ENCODE data around the gene APBB1IP.
"Not testable (repeated sequence)": the region's sequence is repeated elsewhere in the genome, so short reads cannot be mapped to it uniquely, and the experiment has no call there.

APBB1IP gene

DNA sequence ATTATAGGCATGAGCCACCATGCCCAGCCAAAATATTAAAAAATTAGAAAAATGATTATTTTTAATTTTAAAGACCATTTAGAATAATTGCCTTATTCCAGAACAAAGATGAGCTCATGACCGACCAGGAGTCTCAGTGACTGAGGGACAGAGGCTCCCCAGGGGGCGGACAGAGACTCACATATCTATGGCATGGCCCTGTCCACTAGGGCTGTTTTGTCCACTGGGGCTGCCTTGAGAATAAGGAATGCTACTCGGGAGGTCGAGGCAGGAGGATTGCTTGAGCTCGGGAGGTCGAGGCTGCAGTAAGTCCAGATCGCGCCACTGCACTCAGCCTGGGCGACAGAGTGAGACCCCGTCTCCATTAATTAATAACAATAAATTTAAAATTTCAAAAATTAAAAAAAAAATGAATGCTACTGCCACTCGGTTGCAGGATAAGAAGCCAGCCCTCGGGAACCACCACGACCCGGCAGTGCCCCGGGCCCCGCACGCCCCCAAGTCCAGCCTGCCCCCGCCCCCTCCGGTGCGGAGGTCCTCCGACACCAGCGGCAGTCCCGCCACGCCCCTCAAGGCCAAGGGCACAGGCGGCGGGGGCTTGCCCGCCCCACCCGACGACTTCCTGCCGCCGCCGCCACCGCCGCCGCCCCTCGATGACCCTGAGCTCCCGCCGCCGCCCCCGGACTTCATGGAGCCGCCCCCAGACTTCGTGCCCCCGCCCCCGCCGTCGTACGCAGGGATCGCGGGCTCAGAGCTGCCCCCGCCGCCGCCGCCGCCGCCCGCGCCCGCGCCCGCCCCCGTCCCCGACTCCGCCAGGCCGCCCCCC lies 128.6 kb downstream of the APBB1IP start:
- DNase-seq = no peak

DNA sequence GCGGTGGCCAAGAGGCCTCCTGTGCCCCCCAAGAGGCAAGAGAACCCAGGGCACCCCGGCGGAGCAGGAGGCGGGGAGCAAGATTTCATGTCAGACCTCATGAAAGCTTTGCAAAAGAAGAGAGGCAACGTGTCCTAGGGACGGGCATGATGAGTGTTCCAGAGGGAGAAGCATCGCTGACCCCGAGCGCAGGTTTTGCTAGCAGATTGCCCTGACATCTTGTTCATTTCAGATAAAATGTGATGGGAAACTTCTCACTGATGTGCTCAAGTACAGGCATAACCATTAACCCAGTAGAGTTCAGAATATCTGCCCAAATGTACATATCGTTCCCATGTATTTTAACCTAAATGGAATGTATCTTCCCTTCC lies 129.2 kb downstream of the APBB1IP start:
- DNase-seq = no peak

DNA sequence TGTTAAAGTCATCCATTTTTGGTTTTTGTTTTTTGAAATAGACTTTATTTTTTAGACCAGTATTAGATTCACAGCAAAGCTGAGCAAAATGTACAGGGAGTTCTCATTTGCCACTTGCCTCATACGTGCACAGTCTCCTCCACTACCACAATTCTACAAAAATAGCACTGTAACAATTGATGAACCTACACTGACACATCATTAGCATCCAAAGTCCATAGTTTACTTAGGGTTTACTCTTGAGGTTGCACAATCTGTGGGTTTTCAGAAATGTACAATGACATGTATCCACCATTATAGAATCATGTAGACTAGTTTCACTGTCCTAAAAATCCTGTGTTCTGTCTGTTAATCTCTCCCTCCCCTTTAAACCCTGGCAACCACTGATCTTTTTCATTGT lies 133.5 kb downstream of the APBB1IP start:
- DNase-seq = no peak

DNA sequence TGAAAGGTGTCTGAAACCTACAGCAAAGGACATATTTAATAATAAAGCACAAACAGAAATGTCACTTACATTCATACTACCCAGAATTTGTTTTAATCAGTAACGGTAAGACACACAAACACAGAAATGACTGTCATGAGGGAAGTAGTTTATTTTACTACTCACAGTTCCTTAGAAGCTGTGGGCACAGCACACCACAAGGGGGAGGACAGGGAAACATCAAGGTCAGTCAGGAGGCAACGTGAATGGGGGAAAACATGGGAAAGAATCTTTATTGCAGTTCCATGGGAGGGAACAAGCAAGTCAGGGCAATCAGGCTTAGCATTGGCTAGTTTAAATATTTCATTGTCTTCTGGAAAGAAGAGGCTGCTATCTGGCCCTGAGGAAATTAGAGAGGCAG lies 135.5 kb downstream of the APBB1IP start:
- no peak for DNase-seq

DNA sequence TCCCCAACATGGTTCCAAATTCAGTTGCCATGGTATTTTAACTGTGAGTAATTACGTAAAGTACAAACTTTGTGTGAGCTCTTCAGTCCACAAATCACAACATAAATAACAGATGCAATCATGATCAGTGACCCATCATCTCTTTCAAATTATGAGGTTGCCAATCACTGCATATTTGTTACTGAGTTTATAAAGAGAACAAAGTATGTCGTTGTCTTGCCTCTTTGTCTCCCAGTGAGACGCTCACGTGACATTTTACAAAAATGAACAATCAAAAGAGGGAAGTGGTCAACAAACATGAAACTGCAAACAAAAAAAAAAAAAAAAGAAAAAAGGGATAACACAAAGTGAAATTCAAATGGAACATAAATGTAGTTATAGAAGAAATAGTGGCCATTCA lies 136.6 kb downstream of the APBB1IP start:
- DNase-seq = no peak

DNA sequence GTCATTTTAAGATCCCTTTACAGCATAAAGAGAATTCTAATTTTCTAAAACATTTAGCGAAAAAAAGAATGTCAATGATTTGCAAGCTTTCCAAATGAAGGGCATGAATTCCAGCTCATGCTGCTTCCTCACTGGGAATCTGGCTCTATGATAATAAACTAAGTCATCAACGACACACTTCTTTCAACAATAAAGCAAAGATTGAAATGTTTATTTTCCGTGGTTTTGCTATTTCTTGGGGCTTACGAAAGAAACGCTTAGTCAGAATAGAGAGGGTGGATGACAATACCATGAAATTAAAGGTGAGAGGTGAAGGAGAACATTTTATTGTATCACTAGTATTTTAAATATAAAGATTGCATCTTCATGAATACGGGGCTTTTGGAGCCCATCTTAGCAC lies 140.2 kb downstream of the APBB1IP start:
- DNase-seq = not testable (repeated sequence)

DNA sequence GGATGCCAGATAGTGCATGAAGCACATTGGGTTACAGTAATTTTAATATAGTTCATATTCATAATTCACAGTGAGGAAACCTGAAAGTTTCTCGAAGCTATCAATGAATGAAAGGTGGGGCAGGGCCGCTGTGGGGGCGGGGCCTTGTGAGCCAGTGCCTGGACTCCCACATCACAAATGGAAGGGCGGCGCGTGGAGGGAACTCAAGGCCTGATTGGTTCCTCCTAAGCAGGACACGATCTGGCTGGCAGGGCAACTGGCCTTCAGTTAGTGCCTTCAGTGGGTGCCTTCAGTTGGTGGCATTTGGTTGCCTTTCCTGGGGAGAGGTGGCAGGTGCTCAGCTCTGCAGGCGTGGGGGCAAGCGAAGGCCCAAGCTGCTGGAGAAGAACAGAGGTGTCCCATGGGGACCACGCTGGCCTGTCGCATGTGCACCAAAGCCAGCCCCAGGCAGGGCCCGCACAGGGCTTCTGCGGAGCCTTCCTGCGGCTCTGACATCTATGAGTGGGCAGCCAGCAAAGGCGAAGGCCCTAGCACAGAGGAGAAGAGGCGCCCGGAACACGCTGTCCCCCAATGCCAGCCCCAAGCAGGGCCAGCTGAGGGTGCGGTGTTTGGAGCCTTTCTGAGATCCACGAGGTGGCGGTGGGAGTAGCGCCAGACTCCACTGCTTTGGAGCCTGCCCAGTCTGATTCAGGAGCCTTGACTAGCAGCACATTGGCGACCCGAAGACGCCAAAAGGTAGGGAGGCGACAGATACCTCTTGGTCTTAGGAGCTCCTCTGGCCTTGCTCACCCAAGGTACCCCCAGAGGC lies 141.3 kb downstream of the APBB1IP start:
- DNase-seq = no peak

DNA sequence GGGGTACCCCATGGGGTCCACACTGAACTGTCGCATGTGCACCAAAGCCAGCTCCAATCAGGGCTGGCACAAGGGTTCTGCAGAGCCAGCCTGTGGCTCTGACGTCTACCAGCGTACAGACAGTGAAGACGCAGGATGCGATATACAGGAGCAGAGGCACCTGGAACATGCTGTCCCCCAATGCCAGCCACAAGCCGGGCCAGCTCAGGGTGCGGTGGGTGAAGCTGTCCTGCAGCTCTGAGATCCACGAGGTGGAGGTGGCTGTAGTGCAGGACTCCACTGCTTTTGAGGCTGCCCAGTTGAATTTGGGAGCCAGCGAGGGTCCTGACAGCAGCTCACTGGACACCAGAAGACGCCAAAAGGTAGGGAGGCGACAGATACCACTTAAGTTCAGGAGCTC lies 148.1 kb downstream of the APBB1IP start:
- DNase-seq = no peak

DNA sequence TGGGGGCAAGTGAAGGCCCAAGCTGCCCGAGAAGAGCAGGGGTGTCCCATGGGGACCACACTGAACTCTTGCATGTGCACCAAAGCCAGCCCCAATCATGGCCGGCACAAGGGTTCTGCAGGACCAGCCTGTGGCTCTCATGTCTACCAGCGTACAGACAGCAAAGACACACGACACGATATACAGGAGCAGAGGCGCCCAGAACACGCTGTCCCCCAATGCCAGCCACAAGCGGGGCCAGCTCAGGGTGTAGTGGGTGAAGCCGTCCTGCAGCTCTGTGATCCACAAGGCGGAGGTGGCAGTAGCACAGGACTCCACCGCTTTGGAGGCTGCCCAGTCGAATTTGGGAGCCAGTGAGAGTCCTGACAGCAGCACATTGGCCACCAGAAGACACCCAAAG lies 150.5 kb downstream of the APBB1IP start:
- DNase-seq = no peak

DNA sequence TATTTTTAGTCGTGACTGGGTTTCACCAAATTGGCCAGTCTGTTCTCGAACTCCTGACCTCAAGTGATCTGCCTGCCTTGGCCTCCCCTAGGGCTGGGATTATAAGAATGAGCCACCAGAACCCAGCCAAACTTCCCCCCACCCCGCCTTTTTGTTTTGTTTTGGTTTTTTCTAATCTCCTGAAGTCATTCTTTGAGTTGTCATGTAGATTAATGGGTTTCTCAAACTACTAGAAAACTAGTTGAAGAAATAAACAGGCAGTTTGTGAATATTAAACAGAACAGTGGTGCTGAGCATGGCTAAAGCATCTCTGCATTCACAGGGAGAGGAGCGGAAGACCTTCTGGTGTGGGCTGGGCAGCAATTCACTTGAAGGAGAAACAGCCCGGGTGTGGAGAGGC lies 151.7 kb downstream of the APBB1IP start:
- not testable (repeated sequence) for DNase-seq

DNA sequence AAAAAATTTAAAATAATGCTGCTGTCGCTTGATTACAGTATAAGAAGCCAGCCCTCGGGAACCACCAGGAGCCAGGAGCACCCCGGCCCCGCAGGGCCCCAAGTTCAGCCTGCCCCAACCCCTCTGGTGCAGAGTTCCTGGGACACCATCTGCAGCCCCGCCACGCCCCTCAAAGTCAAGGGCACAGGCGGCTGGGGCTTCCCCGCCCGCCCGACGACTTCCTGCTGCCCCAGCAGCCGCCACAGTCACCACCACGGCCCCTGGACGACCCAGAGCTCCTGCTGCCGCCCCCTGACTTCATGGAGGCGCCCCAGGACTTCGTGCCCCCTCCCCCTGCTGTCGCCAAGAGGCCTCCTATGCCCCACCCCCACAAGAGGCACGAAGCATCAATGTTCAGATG lies 155.8 kb downstream of the APBB1IP start:
- DNase-seq = no peak

DNA sequence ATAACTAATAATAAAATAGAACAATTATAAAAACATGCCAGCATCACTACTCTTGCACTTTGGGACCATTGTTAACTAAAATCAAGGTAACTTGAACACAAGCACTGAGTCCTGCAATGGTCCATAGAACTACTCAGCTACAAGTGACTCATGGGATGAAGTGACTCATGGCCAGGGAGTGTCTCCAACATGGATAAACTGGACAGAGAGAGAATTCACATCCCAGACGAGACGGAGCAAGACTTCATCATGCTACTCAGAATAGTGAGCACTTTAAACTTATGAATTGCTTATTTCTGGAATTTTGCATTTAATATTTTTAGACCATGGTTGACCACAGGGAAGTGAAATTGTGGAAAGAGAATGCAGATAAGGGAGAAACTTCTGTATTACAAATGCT lies 165.1 kb downstream of the APBB1IP start:
- not testable (repeated sequence) for DNase-seq

DNA sequence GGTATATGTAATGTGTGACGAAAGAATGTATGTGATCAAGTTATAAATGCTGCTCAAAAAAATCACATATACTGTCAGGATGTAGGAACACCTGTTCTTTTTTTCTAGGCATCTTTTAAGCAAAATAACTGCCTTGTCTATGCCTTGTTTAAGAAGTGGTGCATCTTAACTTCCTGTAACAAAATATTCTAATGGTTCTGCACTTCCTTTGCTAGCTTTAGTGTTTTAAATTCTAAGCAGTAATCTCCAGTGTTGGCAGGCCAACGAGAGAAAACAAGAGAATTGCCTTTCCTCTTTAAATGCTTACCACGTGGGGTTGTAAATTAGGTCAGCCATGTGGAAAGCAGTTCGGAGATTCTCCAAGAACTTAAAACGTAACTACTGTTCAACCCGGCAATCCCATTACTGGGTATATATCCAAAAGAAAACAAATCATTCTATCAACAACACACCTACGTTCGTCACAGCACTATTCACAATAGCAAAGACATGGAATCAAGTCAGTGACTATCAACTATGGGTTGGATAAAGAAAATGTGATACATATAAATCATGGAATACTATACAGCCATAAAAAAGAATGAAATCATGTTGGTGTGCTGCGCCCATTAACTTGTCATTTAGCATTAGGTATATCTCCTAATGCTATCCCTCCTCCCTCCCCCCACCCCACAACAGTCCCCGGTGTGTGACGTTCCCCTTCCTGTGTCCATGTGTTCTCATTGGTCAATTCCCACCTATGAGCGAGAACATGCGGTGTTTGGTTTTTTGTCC lies 166.4 kb downstream of the APBB1IP start:
- DNase-seq = not testable (repeated sequence)

DNA sequence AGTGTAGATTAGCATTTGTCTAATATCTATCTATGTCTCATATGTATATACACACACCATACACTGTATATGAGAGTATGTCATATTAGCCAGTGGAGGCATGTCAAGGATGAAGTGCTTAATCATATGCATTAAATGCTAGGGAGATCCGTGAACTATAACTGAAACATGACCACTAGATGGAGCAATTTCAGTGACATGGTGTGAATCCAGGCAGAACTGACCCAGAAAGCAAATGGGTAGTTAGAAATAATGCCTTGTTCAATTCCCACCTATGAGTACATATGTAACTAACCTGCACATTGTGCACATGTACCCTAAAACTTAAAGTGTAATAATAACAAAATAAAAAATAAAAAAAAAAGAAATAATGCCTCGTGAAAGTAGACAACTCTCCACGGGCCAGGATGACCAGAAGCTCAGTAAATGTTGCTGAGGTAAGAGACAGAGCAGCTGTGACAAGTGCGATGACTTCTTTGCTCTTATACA lies 168.3 kb downstream of the APBB1IP start:
- DNase-seq = not testable (repeated sequence)

DNA sequence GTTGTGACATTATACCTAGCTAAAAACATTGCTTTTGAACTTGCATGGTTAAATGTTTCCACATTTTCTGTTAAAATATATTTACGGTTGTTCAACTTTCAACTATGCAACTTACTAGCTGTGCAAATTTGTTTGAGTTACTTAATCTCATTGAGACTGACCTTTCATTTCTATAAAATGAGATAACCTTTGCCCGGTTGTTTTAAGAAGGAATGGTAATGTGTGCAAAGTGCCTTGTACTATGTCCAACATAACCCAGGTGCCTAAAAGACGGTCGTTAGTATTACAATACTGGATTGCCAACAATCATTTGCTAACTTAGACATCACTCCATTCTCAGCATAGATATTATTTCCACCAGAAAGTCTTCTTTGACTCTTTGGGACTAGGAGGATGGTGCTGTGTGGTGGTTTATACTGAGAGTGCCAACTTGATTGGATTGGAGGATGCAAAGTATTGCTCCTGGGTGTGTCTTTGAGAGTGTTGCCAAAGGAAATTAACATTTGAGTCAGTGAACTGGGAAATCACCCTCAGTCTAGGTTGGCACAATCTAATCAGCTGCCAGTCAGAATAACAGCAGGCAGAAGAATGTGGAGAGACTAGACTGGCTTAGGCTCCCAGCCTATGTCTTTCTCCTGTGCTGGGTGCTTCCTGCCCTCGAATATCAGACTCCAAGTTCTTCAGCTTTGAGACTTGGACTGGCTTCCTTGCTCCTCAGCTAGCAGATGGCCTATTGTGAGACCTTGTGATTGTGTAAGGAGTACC lies 174.2 kb downstream of the APBB1IP start:
- DNase-seq = no peak

All from activated naive CD4-positive, alpha-beta T cell treated with Interleukin-2 at 50 U/mL for 16 hours (primary cell).